Right lobe of liver (tissue), 4 donors: ENCODE results near the gene OPHN1.

Experiments used
- CTCF ChIP-seq, 4 donors: fragments of 200-600 bp in 3 of 4; fragments of 450-650 bp in 1 of 4; IDR thresholded peaks; one replicate each; pipeline versions ENCODE4 v1.5.1 to v1.8.0; 2016 to 2022; ENCODE audit warnings: antibody characterized with exemption in 4 of 4, mild to moderate bottlenecking in 2 of 4
- POLR2A ChIP-seq: fragments of 450-650 bp; IDR thresholded peaks from one replicate; pipeline ENCODE4 v1.6.1; 2017; ENCODE audit warnings: antibody characterized with exemption, mild to moderate bottlenecking
- donor health status: DM: no; HTN: no; CAD: no.
- donor health status: DM: no; HTN: no; CAD: no.
- donor health status: DM: no; HTN: yes; CAD: no.

GRCh38 chrX:68464796-68465195, 31.5 kb upstream of the OPHN1 start:
- TF ChIP-seq CTCF (IDR thresholded peaks at IDR 0.05) (no peak), POLR2A (no peak)
